ENCODE measurements around the gene HOXA2. TPM values are rescaled to one million over a fixed set of nuclear protein-coding genes. Genes with fewer than 3 reads are reported as not detected.

Gene HOXA2
- total and polyA plus RNA-seq, 4 donors, result 0.05 to 0.13 (median 0.08) TPM

DNA sequence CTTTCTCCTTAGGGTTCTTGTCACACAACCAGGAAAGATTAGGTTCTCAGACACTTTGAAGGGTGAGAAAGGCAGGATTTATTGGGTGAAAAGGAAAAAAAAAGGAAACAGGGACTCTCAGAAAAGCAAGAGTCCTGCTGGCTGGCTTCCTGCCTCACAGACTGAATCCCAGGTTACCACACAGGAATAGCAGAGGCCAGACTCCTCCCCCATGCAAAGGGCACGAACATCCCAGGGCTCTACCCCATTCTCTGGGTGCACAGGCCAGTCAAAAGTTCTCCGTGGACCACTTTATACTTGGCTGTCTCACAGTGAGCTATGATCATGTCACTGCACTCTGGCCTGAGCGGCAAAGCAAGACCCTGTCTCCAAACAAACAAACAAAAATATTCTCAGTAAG lies 49.3 kb downstream of the HOXA2 start:
- no peak overlapping the region for H3K9ac ChIP-seq (ENCODE audit: low read depth in 1 of 2, low read length in 2 of 2)
- peaks cover 0 to 4% (median 0%) of the 10 kb centered on the region in 4 donors for H3K27me3 ChIP-seq (ENCODE audit: control insufficient read depth in 4 of 4, insufficient read depth in 4 of 4, low read length in 3 of 4)
- H3K4me1 ChIP-seq (ENCODE audit: control insufficient read depth in 4 of 4, insufficient read depth in 4 of 4, low read length in 3 of 4), result no peaks in the 10 kb centered on the region
- no peaks in the 10 kb centered on the region for H3K9me3 ChIP-seq (ENCODE audit: control insufficient read depth in 4 of 4, low read length in 3 of 4)
- 46% methylated on average over 3 of the region's 3 CpGs for WGBS
- no peak for DNase-seq (ENCODE audit: low spot score)
- no peak overlapping the region for H3K4me3 ChIP-seq (ENCODE audit: low read depth in 1 of 3, low read length in 3 of 3)
- no peak for TF ChIP-seq JUND (IDR thresholded peaks at IDR 0.05)
- TF ChIP-seq GABPA (IDR thresholded peaks at IDR 0.05 in 1 of 2, conservative IDR thresholded peaks at IDR 0.05 in 1 of 2), result no peak
- TF ChIP-seq SP1 (IDR thresholded peaks at IDR 0.05), result no peak
- TF ChIP-seq YY1 (IDR thresholded peaks at IDR 0.05), result no peak
- H3K27ac ChIP-seq (ENCODE audit: low read depth in 1 of 2, low read length in 2 of 2), result no peak overlapping the region
- no peaks in the 10 kb centered on the region for H3K36me3 ChIP-seq (ENCODE audit: control insufficient read depth in 4 of 4, insufficient read depth in 3 of 4, low read depth in 1 of 4, low read length in 3 of 4)

DNA sequence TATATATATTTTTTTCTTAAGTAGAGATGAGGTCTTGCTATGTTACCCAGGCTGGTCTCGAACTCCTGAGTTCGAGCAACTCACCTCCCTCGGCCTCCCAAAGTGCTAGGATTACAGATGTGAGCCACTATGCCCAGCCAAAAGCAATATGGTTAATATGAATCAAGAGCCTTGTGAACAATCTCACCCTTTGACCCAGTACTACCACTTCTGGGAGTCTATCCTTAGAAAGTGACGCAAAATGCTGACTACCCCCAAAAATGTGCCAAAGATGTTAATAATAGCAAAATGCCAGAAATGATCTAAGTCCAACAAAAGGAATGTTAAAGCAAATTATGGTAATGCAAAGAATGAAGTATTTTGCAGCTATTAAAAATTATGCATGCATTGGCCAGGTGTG lies 51.0 kb downstream of the HOXA2 start:
- no peak for DNase-seq (ENCODE audit: low spot score)
- Histone ChIP-seq H3K9ac (ENCODE audit: low read depth in 1 of 2, low read length in 2 of 2) (no peak overlapping the region), H3K27me3 (ENCODE audit: control insufficient read depth in 4 of 4, insufficient read depth in 4 of 4, low read length in 3 of 4) (no peaks in the 10 kb centered on the region), H3K4me1 (ENCODE audit: control insufficient read depth in 4 of 4, insufficient read depth in 4 of 4, low read length in 3 of 4) (no peaks in the 10 kb centered on the region), H3K27ac (ENCODE audit: low read depth in 1 of 2, low read length in 2 of 2) (no peak overlapping the region), H3K9me3 (ENCODE audit: control insufficient read depth in 4 of 4, low read length in 3 of 4) (no peaks in the 10 kb centered on the region), H3K4me3 (ENCODE audit: low read depth in 1 of 3, low read length in 3 of 3) (no peak overlapping the region), H3K36me3 (ENCODE audit: control insufficient read depth in 4 of 4, insufficient read depth in 3 of 4, low read depth in 1 of 4, low read length in 3 of 4) (no peaks in the 10 kb centered on the region)
- TF ChIP-seq GABPA (IDR thresholded peaks at IDR 0.05 in 1 of 2, conservative IDR thresholded peaks at IDR 0.05 in 1 of 2) (no peak), FOXA2 (IDR thresholded peaks at IDR 0.05) (no peak), FOXA1 (IDR thresholded peaks at IDR 0.05) (no peak), EGR1 (IDR thresholded peaks at IDR 0.05; ENCODE audit: low read depth in 2 of 2) (no peak), SP1 (IDR thresholded peaks at IDR 0.05) (no peak), RXRA (IDR thresholded peaks at IDR 0.05) (no peak)
- TF ChIP-seq, protein P1, sequence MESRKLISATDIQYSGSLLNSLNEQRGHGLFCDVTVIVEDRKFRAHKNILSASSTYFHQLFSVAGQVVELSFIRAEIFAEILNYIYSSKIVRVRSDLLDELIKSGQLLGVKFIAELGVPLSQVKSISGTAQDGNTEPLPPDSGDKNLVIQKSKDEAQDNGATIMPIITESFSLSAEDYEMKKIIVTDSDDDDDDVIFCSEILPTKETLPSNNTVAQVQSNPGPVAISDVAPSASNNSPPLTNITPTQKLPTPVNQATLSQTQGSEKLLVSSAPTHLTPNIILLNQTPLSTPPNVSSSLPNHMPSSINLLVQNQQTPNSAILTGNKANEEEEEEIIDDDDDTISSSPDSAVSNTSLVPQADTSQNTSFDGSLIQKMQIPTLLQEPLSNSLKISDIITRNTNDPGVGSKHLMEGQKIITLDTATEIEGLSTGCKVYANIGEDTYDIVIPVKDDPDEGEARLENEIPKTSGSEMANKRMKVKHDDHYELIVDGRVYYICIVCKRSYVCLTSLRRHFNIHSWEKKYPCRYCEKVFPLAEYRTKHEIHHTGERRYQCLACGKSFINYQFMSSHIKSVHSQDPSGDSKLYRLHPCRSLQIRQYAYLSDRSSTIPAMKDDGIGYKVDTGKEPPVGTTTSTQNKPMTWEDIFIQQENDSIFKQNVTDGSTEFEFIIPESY (IDR thresholded peaks at IDR 0.05), result no peak
- TF ChIP-seq, protein P2, sequence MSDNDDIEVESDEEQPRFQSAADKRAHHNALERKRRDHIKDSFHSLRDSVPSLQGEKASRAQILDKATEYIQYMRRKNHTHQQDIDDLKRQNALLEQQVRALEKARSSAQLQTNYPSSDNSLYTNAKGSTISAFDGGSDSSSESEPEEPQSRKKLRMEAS (IDR thresholded peaks at IDR 0.05), result no peak
- TF ChIP-seq, protein P3, sequence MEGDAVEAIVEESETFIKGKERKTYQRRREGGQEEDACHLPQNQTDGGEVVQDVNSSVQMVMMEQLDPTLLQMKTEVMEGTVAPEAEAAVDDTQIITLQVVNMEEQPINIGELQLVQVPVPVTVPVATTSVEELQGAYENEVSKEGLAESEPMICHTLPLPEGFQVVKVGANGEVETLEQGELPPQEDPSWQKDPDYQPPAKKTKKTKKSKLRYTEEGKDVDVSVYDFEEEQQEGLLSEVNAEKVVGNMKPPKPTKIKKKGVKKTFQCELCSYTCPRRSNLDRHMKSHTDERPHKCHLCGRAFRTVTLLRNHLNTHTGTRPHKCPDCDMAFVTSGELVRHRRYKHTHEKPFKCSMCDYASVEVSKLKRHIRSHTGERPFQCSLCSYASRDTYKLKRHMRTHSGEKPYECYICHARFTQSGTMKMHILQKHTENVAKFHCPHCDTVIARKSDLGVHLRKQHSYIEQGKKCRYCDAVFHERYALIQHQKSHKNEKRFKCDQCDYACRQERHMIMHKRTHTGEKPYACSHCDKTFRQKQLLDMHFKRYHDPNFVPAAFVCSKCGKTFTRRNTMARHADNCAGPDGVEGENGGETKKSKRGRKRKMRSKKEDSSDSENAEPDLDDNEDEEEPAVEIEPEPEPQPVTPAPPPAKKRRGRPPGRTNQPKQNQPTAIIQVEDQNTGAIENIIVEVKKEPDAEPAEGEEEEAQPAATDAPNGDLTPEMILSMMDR (IDR thresholded peaks at IDR 0.05; ENCODE audit: low read depth, low read length, missing input control), result no peak
- WGBS, result 90% methylated on average over 4 of the region's 4 CpGs

Small RNA genes within 50 kb of the gene (small RNA-seq; reads per million reads assigned to genes)
- gene AC004080.5, result not detected
- gene RF01977, result not detected

Other genes starting within 250 kb of the HOXA2 start
- 1 to 10 TPM; 3.4 to 9.2 TPM for gene SKAP2, start 238.1 kb downstream of the HOXA2 start, total RNA-seq
- gene SKAP2, start 238.1 kb downstream of the HOXA2 start, polyA plus RNA-seq, result 1 to 10 TPM; 5.0 to 5.2 TPM
- gene HOXA1, start 6.7 kb downstream of the HOXA2 start, total RNA-seq, result under 1 TPM; 0.08 to 0.28 TPM
- gene HOXA1, start 6.7 kb downstream of the HOXA2 start, polyA plus RNA-seq, result under 1 TPM; 0.17 to 0.25 TPM
- under 1 TPM; 0.17 to 0.28 TPM for gene HOXA4, start 28.1 kb upstream of the HOXA2 start, total RNA-seq
- 1 to 10 TPM in 1 of 2 donors, under 1 TPM in 1; 0.32 to 1.1 TPM for gene HOXA4, start 28.1 kb upstream of the HOXA2 start, polyA plus RNA-seq
- 1 to 10 TPM in 1 of 2 donors, under 1 TPM in 1; 0.42 to 2.1 TPM for gene HOXA5, start 41.0 kb upstream of the HOXA2 start, total RNA-seq
- gene HOXA5, start 41.0 kb upstream of the HOXA2 start, polyA plus RNA-seq, result under 1 TPM; 0.40 to 0.90 TPM
- under 1 TPM in 1 of 2 donors, not detected in 1; 0.23 TPM for gene HOXA6, start 45.1 kb upstream of the HOXA2 start, total RNA-seq
- gene HOXA6, start 45.1 kb upstream of the HOXA2 start, polyA plus RNA-seq, result not detected
- under 1 TPM; 0.17 to 0.28 TPM for gene HOXA3, start 49.9 kb upstream of the HOXA2 start, total RNA-seq
- under 1 TPM; 0.11 to 0.23 TPM for gene HOXA3, start 49.9 kb upstream of the HOXA2 start, polyA plus RNA-seq
- gene HOXA7, start 54.0 kb upstream of the HOXA2 start, total RNA-seq, result under 1 TPM; under 0.01 to 0.05 TPM
- gene HOXA7, start 54.0 kb upstream of the HOXA2 start, polyA plus RNA-seq, result not detected
- gene HOXA9, start 62.9 kb upstream of the HOXA2 start, total RNA-seq, result under 1 TPM in 1 of 2 donors, not detected in 1; 0.70 TPM
- gene HOXA9, start 62.9 kb upstream of the HOXA2 start, polyA plus RNA-seq, result under 1 TPM in 1 of 2 donors, not detected in 1; 0.02 TPM
- gene HOXA10, start 71.6 kb upstream of the HOXA2 start, total RNA-seq, result under 1 TPM; 0.08 to 0.70 TPM
- gene HOXA10, start 71.6 kb upstream of the HOXA2 start, polyA plus RNA-seq, result under 1 TPM; 0.03 to 0.17 TPM
- gene HOXA11, start 82.5 kb upstream of the HOXA2 start, total RNA-seq, result not detected
- not detected for gene HOXA11, start 82.5 kb upstream of the HOXA2 start, polyA plus RNA-seq
- gene HOXA13, start 97.4 kb upstream of the HOXA2 start, total RNA-seq, result not detected
- under 1 TPM in 1 of 2 donors, not detected in 1; 0.02 TPM for gene HOXA13, start 97.4 kb upstream of the HOXA2 start, polyA plus RNA-seq
- not detected for gene EVX1, start 140.1 kb upstream of the HOXA2 start, total RNA-seq
- not detected for gene EVX1, start 140.1 kb upstream of the HOXA2 start, polyA plus RNA-seq